Lung (tissue), 12 donors: ENCODE results near the gene ENDOV. TPM values are rescaled to one million over a fixed set of nuclear protein-coding genes. Genes with fewer than 3 reads are reported as not detected.

Experiments
- ATAC-seq: fragments of 200-7000 bp; cut with Tn5 transposase; one replicate; pipeline ENCODE4 v1.9.1; 2020; ENCODE audit warnings: moderate number of reproducible peaks; ENCODE audit not compliant: insufficient read depth, low FRiP score
- DNase-seq, 3 donors: peaks; one replicate each; pipeline ENCODE4 v3.0.0-alpha.2; 2013 to 2017
- H3K27ac ChIP-seq, 2 donors: one replicate each; pipeline ENCODE4 v1.5.1; 2013; ENCODE audit warnings: mild to moderate bottlenecking in 2 of 2, moderate library complexity in 2 of 2, control low read depth in 1 of 2, inconsistent platforms in 1 of 2, low read depth in 1 of 2, low read length in 1 of 2
- H3K27me3 ChIP-seq, 3 donors: one replicate each; pipeline ENCODE4 v1.5.1; 2013; ENCODE audit warnings: low read length in 2 of 3; ENCODE audit not compliant: control insufficient read depth in 3 of 3, insufficient read depth in 3 of 3
- H3K36me3 ChIP-seq, 4 donors: one replicate each; pipeline ENCODE4 v1.5.1; 2013; ENCODE audit warnings: low read length in 4 of 4, mild to moderate bottlenecking in 1 of 4, moderate library complexity in 1 of 4; ENCODE audit not compliant: control insufficient read depth in 4 of 4, insufficient read depth in 4 of 4
- H3K4me1 ChIP-seq, 5 donors: one replicate each; pipeline ENCODE4 v1.5.1; 2013; ENCODE audit warnings: low read length in 5 of 5, mild to moderate bottlenecking in 2 of 5, moderate library complexity in 1 of 5; ENCODE audit not compliant: control insufficient read depth in 5 of 5, insufficient read depth in 5 of 5
- H3K4me3 ChIP-seq: one replicate; pipeline ENCODE4 v1.5.1; 2013; ENCODE audit warnings: mild to moderate bottlenecking, control low read depth, moderate library complexity
- H3K9ac ChIP-seq, 2 donors: one replicate each; pipeline ENCODE4 v1.5.1; 2013; ENCODE audit warnings: low read length in 2 of 2, control low read depth in 1 of 2; ENCODE audit not compliant: insufficient read depth in 1 of 2
- H3K9me3 ChIP-seq, 4 donors: one replicate each; pipeline ENCODE4 v1.5.1; 2013; ENCODE audit warnings: low read length in 3 of 4, mild to moderate bottlenecking in 1 of 4, moderate library complexity in 1 of 4; ENCODE audit not compliant: control insufficient read depth in 4 of 4, insufficient read depth in 3 of 4
- CTCF ChIP-seq: IDR thresholded peaks from 2 replicates; pipeline ENCODE4 v1.5.1; 2012; ENCODE audit warnings: mild to moderate bottlenecking; ENCODE audit errors: control extremely low read depth, extremely low read depth
- WGBS, 2 donors: extraction: QIAGEN DNeasy Blood & Tissue Kit; methylation state at CpG; one replicate each; pipeline ENCODE4 v1.1.7; 2013; 5-methylcytosine and 5-hydroxymethylcytosine counted together
- polyA plus RNA-seq, 2 donors: library from polyadenylated mRNA; stranded (reverse); fragments of 200-250 nt; gene quantifications; one replicate each; pipeline ENCODE4 v1.2.1, GENCODE V29; 2013
- total RNA-seq, 2 donors: library from RNA; depleted of rRNA in 1 of 2; stranded (reverse); fragments of >200 nt in 1 of 2; gene quantifications; one replicate each; pipeline ENCODE4 v1.2.1, GENCODE V29; 2014 to 2021
- donor health status: control.
- donor health status: control.
- donor health status: Bipolar disorder and iron deficiency.
- donor health status: healthy.
- donor health status: DM: yes; HTN: yes; CAD: no.

Gene ENDOV
- total and polyA plus RNA-seq, 4 donors: 11.8 to 28.8 (median 22.4) TPM

- ATAC-seq (no peak), DNase-seq (no peak)
- TF ChIP-seq CTCF: no peak
- WGBS, 2 donors: 96 to 97% methylated on average over 33 of the region's 33 CpGs
- Histone ChIP-seq H3K9ac (no peak overlapping the region), H3K9me3 (no peaks in the 10 kb centered on the region), H3K4me3 (no peak overlapping the region), H3K27ac (no peak overlapping the region), H3K36me3 (peaks cover 0 to 17% (median 4%) of the 10 kb centered on the region in 4 donors), H3K27me3 (no peaks in the 10 kb centered on the region), H3K4me1 (peaks cover 0 to 3% (median 0%) of the 10 kb centered on the region in 5 donors)
These were observed 14.6 kb downstream of the ENDOV start for GRCh38 chr17:80429356-80430275.

DNA sequence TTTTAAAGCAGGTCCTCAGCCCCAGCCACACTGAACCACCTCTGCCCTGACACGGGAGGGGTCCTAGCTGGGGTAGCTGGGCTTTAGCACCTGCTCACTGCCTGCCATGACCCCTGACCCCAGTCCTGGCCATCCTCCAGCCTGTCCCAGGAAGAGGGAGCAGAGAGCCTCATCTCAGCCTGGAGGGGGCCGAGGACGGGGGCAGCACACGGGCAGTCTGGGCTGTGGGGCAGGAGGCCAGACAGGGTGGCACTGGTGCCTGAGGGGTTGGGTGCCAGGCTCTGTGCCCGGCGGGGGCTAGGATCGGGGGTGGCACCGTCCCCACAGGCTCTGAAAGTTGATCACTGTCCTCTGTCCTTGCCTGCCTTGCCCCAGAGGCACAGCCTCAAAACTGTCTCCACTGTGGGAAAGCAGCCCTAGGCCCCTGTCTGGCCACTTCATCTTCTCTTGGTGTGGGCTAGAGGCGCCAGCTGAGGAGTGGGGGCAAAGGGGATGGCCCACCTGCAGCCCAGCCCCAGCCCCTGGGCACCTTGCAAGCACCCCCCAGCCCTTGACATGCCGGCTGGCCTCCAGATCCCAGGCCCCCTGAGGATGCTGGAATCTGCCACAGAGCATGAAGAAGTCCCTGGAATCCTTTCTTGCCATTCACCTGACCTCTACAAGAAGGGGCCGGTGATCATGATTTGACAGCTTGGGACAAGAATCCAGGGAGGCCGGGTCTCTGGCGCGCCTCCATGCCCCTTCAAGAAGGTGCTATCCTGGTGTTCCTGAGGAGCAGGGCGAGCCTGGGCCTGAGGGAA is 15.7 kb downstream of the ENDOV start:
- no peak for TF ChIP-seq CTCF
- no peaks in the 10 kb centered on the region for H3K27me3 ChIP-seq
- WGBS, 2 donors: 90 to 97% methylated on average over 15 of the region's 15 CpGs
- peaks cover 0 to 17% (median 4%) of the 10 kb centered on the region in 4 donors for H3K36me3 ChIP-seq
- H3K27ac ChIP-seq: no peak overlapping the region
- peaks cover 0 to 3% (median 0%) of the 10 kb centered on the region in 5 donors for H3K4me1 ChIP-seq
- no peak overlapping the region for H3K4me3 ChIP-seq
- no peak for ATAC-seq
- H3K9me3 ChIP-seq: no peaks in the 10 kb centered on the region
- no peak for DNase-seq
- H3K9ac ChIP-seq: no peak overlapping the region

- H3K36me3 ChIP-seq: peaks cover 0 to 17% (median 4%) of the 10 kb centered on the region in 4 donors
- no peak overlapping the region for H3K9ac ChIP-seq
- 91 to 92% methylated on average over 29 of the region's 29 CpGs for WGBS, 2 donors
- H3K27ac ChIP-seq: no peak overlapping the region
- H3K27me3 ChIP-seq: no peaks in the 10 kb centered on the region
- no peak for TF ChIP-seq CTCF
- peaks cover 0 to 3% (median 0%) of the 10 kb centered on the region in 5 donors for H3K4me1 ChIP-seq
- no peaks in the 10 kb centered on the region for H3K9me3 ChIP-seq
- ATAC-seq (no peak), DNase-seq (no peak)
- no peak overlapping the region for H3K4me3 ChIP-seq
These were observed 16.6 kb downstream of the ENDOV start for GRCh38 chr17:80431246-80432195.
